Measurements from ENCODE around the gene HAS3.

DNA sequence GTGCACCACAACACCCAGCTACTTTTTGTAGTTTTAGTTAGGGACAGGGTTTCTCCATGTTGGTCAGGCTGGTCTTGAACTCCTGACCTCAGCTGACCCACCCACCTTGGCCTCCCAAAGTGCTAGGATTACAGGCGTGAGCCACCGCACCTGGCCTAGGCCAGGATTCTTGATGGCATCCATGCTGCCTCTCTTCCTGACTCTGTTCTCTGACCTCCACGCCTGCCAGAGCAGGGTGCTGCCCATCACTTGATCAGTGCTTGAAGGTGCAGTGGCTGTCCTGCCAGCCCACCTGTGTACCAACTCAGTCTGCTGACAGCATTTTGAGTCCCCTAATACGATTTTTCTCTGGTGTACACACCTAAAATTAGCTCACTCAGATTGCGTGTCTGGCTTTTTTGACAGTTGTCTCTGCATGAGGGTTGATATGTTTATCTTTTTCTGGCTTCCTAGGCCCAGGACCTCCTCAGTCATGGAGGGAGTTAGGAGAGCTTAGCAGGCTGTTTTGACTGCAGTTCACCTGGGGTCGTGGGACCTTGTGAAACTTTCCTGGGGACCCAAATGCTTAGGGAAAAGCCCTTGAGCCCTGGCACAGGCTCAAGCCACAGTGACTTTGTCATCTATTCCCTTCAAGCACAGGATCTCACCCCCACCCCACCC lies 5.9 kb downstream of the HAS3 start:
- TF ChIP-seq CTCF (IDR thresholded peaks at IDR 0.05) (no peak), POLR2A (IDR thresholded peaks at IDR 0.05) (no peak)
